ENCODE data around the gene SPESP1. TPM values are rescaled to one million over a fixed set of nuclear protein-coding genes. Genes with fewer than 3 reads are reported as not detected.

Gene SPESP1
- total and polyA plus RNA-seq, 2 of the 8 experiments (the other 6 are each of a cell fraction or from before 2014, with no cell fraction given) = not detected

DNA sequence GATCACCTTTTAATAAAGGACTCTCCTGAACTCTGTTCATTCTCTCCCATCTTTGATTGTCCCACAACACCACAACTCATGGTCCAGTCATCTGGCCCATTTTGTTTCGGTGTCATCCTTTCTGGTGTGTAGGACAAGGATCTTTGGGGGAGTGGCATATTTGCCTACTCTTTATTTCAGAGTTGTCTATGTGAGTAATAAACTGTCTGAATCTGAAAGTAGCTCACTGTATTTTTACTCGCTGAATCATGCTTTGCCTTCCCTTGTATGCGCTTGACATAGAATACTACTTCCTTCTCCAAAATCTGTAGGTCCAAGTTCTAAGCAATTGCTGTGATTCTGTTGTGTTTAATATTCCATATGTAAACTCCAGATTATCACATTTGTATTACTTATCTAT is 54.3 kb downstream of the SPESP1 start (continued):
- TF ChIP-seq KDM5A (IDR thresholded peaks at IDR 0.05; ENCODE audit: low read length) = no peak
- TF ChIP-seq SIRT6 (IDR thresholded peaks at IDR 0.05; ENCODE audit: low read length) = no peak
- no peak for TF ChIP-seq RAD21 (IDR thresholded peaks at IDR 0.05 in 1 of 2, conservative IDR thresholded peaks at IDR 0.05 in 1 of 2; ENCODE audit: low read depth in 2 of 2, low read length in 2 of 2)
